Lower leg skin (tissue), 4 donors: ENCODE measurements around the gene CRISPLD2. TPM values are rescaled to one million over a fixed set of nuclear protein-coding genes. Genes with fewer than 3 reads are reported as not detected.

Experiments used
- DNase-seq, 2 donors: peaks; one replicate each; pipeline ENCODE4 v3.0.0-alpha.2; 2019; ENCODE audit warnings: low spot score in 2 of 2
- H3K4me3 ChIP-seq: fragments of 200-600 bp; sonication (generic); 2 replicates; pipeline ENCODE4 v1.5.1; 2017; ENCODE audit warnings: mild to moderate bottlenecking, low read depth; ENCODE audit not compliant: poor library complexity, severe bottlenecking
- CTCF ChIP-seq, 3 donors: fragments of 450-650 bp; IDR thresholded peaks; one replicate each; pipeline ENCODE4 v1.5.1; 2016; ENCODE audit warnings: antibody characterized with exemption in 3 of 3, mild to moderate bottlenecking in 3 of 3, moderate library complexity in 2 of 3
- POLR2A ChIP-seq, 2 donors: fragments of 450-650 bp; IDR thresholded peaks; one replicate each; pipeline ENCODE4 v1.6.1; 2016 to 2017; ENCODE audit warnings: antibody characterized with exemption in 2 of 2, mild to moderate bottlenecking in 1 of 2, moderate library complexity in 1 of 2
- WGBS, 2 donors: methylation state at CpG; one replicate each; pipeline ENCODE4 v1.1.5; 2018; 5-methylcytosine and 5-hydroxymethylcytosine counted together
- intact Hi-C: fragments of 100-400 bp; cut with DNase I; formaldehyde crosslinking; loops from one replicate; pipeline ENCODE4 v1.15.0; 2023; ENCODE audit warnings: low total_unique reads
- total RNA-seq, 4 donors: library from RNA; depleted of rRNA; stranded (reverse); fragments of >200 nt; gene quantifications; one replicate each; pipeline ENCODE4 v1.1.0, GENCODE V29; 2016

Gene CRISPLD2
- total RNA-seq, 4 donors from 2014 or later = 48.0 to 105 (median 69.5) TPM

DNA sequence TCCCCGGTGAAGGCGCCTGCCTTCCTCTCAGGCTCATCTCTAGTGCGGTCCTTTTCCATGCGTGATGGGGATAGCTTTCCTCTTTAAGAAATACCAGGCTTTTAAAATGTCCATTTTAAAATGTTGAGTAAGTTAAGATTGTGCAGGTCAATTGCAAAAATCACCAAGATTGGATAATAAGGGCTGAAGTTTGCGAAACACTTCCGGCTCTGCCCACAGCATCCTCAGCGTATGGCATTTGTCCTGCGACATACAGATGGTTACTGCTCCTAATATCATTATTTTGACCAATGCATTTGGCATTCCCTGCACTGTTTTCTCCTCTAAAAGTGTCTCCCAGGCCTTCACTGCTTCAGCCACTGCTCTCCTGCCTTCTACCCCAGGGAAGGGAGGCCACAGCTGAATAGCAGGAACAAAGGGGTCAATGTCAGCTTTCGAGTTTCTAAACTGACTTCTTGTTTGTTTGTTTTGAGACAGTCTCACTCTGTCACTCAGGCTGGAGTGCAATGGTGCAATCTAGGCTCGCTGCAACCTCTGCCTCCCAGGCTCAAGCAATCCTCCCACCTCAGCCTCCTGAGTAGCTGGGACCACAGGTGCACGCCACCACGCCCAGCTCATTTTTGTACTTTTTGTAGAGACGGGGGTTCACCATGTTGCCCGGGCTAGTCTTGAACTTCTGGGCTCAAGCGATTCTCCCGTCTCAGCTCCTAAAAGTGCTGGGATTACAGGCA lies 91.9 kb downstream of the CRISPLD2 start:
- TF ChIP-seq POLR2A (IDR thresholded peaks at IDR 0.05) (no peak), CTCF (IDR thresholded peaks at IDR 0.05) (no peak)
- intact Hi-C loops = no loop called here
- 90 to 92% methylated on average over 16 of the region's 16 CpGs for WGBS, 2 donors
- DNase-seq = no peak
- H3K4me3 ChIP-seq = no peak overlapping the region

DNA sequence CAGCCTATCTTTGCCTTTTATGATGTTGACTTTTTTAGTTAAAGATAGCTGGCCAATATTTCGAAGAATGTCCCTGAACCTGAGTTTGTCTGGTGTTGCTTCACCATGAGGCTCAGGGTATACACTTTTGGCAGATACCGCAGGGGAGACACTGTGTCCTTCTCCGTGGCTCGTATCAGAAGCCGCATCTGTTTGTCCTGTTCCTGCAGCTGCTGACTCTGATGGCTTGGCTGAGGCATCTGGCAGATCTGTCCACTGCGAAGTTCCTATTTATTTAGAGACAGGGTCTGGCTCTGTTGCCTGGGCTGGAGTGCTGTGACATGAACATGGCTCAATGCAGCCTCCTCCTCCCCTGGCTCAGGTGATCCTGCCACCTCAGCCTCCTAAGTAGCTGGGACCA lies 93.5 kb downstream of the CRISPLD2 start:
- no peak for TF ChIP-seq POLR2A (IDR thresholded peaks at IDR 0.05)
- TF ChIP-seq CTCF (IDR thresholded peaks at IDR 0.05) = no peak
- DNase-seq = peak in 1 of 2 donors; percentile 81
- intact Hi-C loops = no loop called here
- 25 to 31% methylated on average over 6 of the region's 6 CpGs for WGBS, 2 donors
- no peak overlapping the region for H3K4me3 ChIP-seq

DNA sequence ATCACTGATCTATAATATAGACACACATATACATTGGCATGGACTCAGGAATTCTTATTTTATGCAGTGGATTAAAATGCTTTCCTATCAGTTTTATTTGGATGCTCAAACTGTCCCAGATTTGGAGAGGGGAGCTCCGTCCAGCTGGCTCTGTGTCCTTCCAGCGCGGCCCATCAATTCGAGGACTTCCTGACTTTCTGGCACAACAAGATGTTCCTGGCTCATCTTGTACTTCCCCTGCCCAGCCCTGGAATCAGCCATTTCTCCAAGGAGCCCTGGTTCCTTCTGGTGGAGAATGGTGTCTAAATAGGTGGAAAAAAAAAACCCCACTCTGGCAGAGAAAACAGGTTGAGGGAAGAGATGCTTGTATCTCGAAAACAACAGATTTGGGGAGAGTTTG lies 94.5 kb downstream of the CRISPLD2 start:
- intact Hi-C loops = no loop called here
- no peak for DNase-seq

DNA sequence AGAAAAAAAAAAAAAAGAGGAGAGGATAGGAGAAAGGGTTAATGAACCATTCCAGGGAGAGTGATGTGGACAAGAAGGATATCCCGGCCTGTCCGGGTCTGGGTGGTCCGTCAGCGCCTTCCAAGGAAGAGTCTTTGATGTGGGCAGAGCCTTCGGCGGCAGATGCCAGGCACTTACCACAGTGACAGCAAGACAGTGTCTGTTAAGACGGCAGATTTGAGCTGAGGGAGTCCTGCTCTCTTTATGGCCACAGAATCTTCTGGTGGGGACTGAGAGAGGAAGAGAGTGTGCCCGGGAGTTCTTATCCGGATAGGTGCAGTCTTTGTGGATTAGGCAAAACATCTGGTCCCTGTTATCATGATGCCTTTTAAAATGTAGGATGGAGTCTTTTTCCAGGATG lies 96.4 kb downstream of the CRISPLD2 start:
- WGBS, 2 donors = 62 to 76% methylated on average over 9 of the region's 9 CpGs
- intact Hi-C loops = no loop called here
- no peak for TF ChIP-seq POLR2A (IDR thresholded peaks at IDR 0.05)
- no peak for TF ChIP-seq CTCF (IDR thresholded peaks at IDR 0.05)
- no peak overlapping the region for H3K4me3 ChIP-seq
- DNase-seq = no peak

More for the DNA sequence above, 94.5 kb downstream of the CRISPLD2 start:
- H3K4me3 ChIP-seq = no peak overlapping the region
- TF ChIP-seq POLR2A (IDR thresholded peaks at IDR 0.05) (no peak), CTCF (IDR thresholded peaks at IDR 0.05) (no peak)
- 41 to 48% methylated on average over 5 of the region's 5 CpGs for WGBS, 2 donors

- H3K4me3 ChIP-seq = no peak overlapping the region
- intact Hi-C loops = no loop called here
- 72 to 88% methylated on average over 6 of the region's 6 CpGs for WGBS, 2 donors
- DNase-seq = no peak
- TF ChIP-seq POLR2A (IDR thresholded peaks at IDR 0.05) (no peak), CTCF (IDR thresholded peaks at IDR 0.05) (no peak)
Observed at GRCh38 chr16:84916850-84917249, 97.1 kb downstream of the CRISPLD2 start.

- no peak for DNase-seq
- intact Hi-C loops = no loop called here
- no peak overlapping the region for H3K4me3 ChIP-seq
- TF ChIP-seq POLR2A (IDR thresholded peaks at IDR 0.05) (no peak), CTCF (IDR thresholded peaks at IDR 0.05) (no peak)
- 75 to 81% methylated on average over 11 of the region's 11 CpGs for WGBS, 2 donors
Observed at GRCh38 chr16:84917492-84917891, 97.7 kb downstream of the CRISPLD2 start.
